ENCODE measurements around the gene PGBD5.

The PGBD5 gene

DNA sequence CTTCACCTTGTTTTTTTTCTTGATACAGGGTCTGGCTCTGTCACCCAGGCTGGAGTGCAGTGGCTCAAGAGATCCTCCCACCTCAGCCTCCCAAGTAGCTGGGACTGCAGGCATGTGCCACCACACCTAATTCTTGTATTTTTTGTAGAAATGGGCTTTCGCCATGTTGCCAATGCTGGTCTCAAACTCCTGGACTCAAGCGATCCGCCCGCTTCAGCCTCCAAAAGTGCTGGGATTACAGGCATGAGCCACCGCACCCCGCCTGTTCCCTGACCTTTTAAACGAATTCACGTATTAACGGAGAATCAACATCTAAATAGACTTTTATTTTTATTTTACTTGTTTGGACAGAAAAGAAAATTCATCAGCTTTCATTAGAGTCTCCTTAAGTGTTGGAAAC, 104.8 kb downstream of the PGBD5 start:
- DNase-seq: no peak

DNA sequence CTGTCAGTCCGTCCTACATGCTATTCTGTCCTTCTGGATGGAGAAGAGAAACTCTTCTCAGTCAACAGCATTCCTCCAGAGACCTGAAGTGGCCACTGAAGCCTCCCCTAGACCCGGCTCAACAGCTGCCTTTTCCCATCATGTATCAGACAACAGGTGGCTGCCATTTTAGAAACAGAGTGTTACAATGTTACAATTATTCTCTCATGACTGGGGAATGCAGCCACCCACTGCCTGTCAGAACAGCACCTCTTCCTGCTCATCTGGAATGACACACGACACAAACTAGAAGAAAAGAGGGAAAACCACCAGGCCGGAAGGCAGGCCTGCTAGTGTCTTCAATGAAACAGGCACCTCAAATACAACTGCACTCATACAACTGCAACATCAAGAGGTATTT, 105.3 kb downstream of the PGBD5 start:
- no peak for DNase-seq

DNA sequence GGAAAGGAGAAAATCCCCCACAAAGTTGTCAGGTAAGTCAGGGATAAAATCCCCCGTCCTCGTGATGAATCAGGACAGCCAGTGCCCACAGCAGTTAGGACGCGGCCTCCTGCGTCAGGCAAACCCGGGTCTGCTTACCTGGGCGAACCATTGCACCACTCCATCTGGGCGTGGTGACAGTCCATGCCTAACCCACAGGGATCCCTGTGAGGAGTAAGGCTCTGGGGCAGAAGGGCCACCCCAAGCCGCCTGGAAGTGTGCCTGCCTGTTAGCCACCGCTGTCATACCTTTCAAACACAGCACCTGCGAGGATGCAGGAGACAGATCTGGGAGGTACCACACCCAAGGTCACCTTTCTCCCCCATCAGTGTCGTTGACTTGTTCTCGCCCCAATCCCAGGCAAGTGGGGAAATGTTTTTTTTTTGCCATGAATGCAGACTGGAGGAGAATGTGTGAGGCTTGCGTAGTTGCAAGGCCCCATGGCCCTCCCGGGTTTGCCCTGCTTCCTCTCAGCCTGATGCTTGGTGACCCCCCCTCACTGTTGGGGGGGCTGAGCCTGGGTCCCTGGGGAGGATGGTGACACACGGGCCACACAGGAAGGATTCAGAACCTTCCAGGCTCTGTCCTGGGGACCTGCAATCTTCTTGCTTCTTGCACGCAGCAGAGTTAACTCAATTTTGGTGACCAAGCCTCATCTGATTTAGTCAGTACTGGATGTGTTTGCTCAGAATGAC, 107.0 kb downstream of the PGBD5 start:
- DNase-seq: no peak

DNA sequence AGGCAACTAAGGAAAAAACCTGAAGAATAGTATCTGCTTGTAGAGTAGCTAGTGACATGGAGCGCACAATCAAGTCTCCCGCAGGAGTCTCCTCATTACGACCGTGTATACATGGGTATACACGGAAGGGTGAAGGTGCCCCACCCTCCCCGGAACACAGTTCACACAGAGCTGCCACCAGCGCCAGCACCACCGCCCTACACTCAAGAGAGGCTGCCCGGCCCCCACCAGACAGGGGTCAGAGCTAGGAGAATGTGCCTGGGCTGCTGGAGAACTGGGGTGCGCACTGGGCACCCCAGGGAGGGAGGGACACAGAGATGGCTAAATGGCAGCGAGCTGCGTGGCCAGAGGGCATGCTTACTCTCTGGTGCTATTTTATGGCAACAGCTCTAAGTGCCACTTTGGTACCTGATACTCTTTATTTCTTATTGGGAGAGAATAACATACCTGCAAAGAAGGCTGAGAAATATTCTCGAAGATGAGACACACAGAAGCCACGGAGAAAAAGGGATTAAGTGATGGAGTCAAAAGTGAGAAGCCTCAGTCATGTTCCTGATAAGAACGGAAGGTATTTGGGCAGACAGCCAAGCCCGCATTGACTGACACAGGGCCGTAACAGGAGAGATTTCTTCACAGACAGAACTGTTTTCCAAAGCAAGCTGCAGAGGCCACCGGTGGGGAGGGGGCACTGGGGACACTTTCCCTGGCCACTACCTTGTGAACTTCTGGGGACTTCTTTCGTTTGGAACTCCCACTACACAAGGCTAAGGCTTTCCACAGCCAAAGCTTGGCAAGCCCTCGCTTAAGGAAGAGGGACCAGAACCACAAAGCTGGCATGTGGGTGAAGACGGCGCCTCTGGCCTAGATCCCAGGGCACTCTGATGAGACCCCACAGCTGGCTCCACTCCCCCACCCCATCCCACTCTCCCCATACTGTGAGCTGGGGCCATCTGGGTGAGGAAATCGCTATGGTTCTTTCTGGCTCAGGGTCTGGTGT, 108.0 kb downstream of the PGBD5 start:
- no peak for DNase-seq

DNA sequence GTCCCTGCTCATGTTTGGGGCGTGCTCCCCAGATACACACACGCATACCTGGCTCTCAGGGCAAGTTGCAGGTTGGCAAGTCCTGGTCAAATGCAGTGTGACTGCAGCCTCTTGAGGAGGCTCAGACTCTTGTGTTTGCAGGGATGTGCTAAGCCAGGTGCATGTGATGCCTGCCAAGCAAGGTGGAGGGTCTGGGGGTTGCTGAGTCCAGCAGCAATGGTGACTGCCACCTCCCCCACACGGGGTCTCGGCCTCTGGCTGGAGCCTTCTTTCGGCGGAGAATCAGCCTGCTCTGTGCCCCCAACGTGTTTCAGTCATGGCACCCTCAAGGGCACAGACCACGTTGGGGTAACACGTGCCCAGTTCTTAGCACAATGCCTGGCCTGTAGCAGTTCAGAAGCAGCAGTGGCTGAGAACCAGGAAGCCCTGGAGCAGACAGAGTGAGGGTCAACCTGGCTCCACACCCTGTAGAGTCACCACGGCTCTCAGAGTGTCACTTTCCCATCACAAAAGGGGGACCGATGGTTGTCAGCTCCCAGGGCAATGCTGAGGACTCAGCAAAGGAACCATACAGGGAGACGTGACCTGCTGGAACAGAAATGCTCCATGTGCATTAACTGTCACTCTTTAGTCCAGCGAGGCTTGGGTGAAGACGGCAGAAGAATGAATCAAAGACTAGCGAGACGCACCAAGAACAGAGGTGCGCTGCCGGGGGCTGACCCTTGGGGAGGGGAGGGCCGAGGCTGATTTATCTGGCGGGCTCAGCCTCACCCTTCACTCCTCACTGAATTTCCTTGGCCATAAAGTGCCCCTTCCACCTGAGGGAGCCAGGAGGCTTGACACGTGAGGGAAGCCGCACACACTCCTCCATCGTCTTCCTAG, 109.0 kb downstream of the PGBD5 start:
- no peak for DNase-seq

DNA sequence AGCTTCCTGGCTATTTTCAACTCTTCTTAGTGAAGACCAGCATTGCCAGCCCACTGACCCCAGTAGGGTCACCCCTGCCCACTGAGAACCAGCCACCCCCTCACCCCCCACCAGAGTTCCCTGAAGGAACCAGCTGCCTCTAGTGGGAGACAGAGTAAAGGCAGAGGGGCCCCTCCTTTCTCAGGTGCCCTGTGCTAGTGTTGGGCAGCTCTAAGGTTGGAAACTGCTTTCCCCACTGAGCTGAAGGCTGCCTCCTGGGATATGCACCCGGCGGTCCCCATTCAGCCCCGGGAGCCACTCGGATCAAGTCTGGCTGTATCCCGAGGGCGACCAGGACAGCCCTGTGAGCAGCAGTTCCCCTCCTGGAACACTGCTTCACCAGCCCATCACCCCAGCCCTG, 111.0 kb downstream of the PGBD5 start:
- DNase-seq: no peak

DNA sequence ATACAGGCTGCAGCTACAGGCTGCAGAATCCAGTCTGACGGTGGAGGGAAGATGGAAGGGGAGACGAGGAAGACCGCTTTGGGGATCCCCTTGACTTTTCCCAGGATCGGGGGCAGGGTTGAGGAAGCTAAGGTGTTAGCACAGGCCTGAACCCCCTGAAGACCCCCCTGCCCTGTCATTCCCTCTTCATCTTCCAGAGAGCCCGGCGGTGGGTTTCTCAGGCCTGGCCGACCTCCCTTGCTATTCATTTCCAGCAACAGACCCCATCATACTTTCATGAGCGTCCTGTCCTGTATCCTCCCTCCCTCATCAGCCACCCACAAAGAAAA, 112.0 kb downstream of the PGBD5 start:
- DNase-seq: no peak

DNA sequence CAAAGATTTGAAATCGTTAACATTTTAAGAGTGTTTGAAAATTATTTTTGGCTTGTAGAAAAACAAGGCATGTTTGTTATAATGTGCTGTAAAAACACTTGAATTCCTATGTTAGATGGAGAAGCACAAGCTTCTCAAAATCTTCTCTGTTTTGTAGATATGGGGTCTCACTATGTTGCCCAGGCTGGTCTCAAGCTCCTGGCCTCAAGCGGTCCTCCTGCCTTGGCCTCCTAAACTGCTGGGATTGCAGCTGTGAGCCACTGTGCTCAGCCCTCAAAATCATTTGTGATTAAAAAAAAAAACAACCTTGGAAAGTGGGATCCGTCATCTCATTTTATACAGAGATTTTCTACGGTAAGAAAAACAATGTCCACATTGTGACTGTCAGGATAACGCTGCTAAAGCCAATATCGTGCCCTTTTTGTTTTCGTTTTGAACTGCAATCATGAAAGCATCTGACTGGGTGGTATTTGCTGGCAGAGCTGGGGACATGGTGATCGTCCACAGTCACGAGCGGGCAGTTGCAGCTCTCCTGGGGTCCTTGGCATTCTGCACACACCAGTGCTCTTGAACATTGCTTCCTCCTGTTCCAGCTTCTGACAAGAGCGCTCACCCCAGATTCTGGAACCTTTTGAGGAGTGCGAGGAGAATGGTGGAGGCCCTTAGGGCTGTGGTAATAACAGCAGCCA, 112.5 kb downstream of the PGBD5 start:
- DNase-seq: no peak

DNA sequence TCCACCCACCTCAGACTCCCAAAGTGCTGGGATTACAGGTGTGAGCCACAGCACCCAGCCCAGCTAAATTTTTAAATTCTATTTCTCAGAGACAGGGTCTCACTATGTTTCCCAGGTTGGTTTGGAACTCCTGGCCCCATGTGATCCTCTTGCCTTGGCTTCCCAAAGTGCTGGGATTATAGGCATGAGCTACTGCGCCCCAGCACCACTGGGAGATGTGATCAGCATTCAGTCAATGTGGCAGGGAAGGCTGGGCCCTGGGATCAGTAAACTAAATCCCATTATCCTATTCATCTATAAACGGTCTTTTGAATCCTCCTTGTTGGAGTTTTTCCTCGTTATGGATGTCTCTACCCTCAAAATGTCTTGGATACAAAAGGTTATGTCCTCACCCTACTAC, 113.5 kb downstream of the PGBD5 start:
- DNase-seq: no peak

DNA sequence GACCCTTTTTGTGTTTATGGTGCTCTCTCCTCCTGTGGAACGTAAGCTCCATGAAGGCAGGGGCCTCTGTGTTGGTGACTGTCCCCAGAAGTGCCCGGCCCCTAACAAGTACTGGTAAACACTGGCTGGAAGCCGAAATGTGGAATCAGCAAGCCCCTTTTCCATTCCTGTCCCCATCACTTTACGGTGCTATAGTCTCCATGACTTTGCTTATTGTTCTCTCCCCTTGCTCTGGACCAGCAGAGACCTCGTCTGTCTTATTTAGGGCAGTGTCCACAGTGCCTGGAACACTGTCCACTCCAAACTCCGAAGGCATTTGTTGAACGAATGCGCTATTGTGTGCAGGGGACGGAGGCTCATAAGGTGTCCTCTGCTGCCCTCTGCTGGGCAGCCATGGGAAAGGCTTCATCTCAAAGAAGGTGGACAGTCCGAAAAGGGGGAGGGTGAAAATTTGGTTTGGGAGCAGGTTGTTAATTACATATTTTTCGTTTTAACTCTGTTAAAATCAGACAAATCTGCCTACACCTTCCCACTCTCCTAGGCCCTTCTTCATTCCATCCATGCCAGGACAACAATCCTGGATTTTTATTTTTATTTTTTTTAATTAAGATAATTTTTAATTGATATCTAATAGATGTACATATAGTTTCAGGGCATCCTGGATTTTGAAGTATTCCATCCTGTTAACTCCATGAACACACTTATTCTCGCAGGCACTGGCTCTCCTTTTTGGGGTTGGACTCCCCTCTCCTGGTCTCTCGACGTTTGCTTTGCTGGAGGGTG, 115.6 kb downstream of the PGBD5 start:
- peak; percentile 70 for DNase-seq

DNA sequence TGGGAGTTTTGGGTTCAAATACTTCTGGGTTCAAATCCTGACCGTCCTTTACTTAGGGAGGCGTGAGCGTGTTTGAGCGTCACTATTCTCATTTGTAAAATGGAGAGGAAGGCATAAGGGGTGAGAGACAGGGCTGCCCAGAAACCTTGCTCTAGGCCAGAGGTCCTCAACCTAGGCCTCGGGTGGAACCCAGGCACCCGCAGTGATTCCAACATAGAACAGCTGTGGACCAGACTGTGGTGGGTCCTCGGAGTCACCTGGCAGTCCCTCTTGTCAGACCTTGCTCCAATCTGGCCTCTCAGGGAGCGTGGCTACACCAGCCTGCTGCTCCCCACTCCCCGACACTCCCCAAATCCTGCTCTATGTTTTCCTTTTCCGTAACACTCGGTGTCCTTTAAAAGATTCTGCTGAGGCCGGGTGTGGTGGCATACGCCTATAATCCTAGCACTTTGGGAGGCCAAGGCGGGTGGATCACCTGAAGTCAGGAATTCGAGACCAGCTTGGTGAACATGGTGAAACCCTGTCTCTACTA, 116.4 kb downstream of the PGBD5 start:
- no peak for DNase-seq

DNA sequence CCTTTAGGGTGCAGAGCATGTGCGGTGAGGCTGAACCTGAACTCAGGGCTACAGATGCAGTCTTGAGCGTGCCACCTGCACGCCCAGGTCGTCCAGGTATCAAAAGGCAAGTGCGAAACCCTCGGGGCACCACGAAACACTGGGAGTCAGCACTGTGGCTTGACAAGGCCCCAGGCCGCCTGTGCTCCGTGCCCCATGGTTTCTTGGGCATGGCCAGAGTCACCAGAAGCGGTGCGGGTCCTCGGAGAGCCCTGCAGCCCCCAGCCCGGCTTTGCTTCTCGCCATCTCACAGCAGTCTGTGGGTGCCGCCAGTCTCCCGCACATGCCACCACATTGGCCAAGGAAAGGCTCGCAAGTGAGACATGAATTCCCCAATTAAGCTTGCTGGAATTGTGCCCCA, 117.3 kb downstream of the PGBD5 start:
- no peak for DNase-seq

DNA sequence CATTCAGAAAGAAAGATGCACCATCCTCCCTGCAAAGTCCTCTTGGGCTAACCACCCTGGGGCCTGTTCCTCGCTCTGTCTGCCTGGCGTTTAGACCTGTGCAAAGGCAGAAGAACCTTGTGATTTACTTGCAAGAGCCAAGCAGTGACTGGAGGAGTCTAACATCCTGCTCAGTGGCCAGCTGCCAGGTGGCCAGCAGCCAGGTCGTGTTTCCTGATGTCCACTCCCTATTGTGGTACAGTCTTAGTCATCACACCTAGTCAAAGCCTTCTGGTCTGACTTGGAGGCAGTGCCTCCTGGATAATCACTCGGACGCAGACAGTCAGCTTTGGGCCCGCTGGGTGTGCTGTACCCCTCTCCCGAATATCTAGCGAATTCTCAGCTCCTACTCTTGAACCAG, 118.1 kb downstream of the PGBD5 start:
- DNase-seq: no peak

DNA sequence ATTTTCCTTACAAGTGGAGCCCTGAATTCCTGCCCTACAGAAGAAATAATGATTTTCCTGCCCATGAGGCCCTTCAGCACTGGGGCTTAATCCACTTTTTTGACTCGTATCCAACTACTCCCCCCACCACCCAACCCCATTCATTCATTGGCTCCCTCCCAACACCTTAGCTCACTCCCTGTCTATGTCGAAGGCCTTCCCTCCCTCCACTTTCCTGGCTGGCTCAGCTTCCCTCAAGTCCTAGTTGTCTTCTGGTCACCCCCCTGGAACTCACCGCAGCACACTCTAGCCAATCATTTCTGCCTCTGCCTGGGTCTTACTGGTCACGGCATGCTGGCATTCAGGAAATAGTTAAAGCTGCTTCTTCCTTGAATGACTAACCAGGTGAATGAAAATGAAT, 118.9 kb downstream of the PGBD5 start:
- no peak for DNase-seq

DNA sequence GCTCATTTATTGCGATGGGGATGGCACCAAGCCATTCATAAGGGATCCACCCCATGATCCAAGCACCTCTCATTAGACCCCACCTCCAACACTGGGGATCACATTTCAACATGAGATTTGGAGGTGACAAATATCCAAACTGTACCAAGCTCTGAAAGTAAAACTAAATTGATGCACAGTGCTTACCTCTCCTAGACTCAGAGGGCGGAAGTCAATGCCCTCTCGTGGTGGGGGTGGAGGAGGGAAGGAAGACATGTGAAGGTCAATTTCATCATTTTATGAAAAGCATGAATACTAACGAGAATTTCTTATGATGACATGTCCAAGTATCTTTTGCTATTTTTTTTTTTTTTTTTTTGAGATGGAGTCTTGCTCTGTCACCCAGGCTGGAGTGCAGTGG, 120.0 kb downstream of the PGBD5 start:
- no peak for DNase-seq

DNA sequence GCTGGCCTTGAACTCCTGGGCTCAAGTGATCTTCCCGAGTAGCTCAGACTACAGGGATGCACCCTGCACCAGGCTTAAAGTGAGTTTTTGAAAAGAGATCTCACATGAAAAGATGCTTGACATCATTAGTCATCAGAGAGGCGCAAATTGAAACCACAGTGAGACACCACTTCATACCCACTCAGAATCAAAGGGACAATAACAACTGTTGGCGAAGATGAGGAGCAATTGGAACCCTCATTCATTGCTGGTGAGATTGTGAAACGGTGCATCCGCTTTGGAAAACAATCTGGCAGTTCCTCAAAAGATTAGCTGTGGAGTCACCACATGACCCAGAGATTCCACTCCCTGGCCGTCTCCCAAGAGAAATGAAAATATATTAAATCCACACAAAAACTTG, 122.3 kb downstream of the PGBD5 start:
- DNase-seq: no peak

DNA sequence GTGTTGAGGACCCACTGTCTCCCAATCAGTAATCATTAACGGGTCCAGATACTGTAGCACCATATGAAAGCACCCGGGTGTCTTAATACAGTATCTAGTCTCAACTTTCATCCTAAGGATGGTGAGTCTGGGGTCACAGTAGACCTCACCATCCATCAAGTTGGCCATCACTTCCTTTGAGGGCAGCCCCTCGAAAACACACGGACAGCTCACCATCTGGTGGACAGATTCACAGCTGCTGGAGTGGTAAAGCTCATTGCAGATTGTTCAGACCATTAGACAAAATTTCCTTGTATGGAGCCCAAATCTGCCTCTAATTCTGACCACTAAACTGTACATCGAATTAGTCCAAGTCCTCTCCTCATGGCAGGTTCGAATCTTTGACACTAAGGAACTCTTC, 123.1 kb downstream of the PGBD5 start:
- no peak for DNase-seq

DNA sequence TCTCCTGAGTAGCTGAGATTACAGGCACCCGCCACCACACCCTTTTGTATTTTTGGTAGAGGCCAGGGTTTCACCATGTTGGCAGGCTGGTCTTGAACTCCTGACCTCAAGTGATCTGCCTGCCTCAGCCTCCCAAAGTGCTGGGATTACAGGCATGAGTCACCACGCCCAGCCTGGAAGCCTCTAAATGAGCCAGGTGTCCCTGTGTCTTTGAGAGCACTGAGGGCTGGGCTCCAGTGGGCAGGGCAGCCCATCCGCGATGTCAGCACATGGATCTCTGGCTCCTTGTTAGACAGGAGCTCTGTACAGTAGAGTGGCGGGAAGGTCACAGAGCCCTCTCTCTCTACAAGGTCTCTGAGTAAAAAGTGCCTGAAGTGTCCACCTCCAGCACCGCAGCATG, 124.3 kb downstream of the PGBD5 start:
- no peak for DNase-seq

DNA sequence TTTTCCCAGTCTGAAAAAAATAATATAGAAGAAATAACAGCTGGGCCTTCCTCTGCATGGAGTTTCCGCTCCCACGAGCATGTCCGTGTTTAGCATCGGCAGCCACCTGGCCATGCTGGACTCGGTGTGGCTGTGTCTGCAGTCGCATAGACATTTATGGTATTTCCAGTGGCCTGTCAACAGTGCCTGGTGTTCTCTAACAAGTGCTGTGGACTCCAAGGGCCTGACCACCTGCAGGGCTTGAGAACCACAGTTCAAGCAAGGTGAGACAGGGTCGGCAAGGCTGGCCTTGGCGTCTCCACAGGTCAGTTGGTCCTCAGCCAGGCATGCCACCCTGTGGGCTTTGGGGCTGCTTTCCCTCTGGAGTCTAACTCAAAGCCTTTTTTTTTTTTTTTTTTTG, 124.8 kb downstream of the PGBD5 start:
- DNase-seq: no peak

DNA sequence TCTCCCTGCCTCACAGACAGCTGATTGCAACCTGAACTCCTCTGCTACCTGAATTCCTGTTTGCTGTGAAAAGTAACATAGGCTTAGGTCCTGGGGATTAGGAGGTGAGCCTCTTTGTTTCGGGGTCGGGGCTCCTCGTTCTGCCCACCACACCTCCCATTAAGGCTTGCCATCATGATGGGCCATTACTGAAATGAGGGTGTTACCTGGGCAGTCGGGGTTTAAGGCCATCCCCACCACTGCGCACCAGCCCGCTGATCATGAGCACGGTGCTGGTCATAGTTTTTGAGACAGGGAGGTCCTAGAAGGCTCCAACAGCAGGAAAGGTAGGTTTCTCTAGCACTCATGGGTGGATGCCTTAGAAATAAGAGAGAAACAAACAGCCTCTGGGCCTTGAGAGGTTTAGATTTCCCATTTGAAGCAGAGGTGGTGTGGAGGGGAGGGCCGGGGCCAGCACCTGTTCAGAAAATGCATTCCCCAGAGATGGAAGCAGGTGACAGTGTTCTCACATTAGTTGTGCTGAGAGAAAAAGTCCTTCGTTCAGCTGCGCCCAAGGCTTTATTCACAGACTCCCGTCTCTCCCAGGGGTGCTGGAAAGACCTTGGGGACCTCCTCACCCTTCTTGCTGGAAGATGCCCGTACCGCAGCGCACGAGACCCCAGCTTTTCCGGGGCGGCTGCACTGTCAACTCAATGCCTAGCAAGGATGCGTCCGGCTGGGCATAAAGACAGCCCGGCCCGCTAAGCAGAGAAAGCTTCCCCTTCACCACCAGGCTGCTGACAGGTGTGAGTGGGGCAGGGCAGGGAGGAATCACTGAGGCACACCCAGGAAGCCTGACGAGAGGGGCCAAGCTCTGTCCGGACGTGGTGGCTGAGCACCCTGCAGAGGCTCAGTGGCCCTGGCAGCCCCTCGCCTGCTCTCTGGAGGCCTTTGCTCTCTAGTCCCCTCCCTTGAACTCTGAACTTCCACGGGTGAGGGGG, 125.5 kb downstream of the PGBD5 start:
- DNase-seq: no peak

Measured in NCI-H774 (cell line).